Hypothalamus (tissue), 51 donors: ENCODE measurements around the gene ZNF777.
A peak's percentile ranks its signal among the peaks of the same experiment; 100 is the strongest.
"Not testable (repeated sequence)": the region's sequence is repeated elsewhere in the genome, so short reads cannot be mapped to it uniquely, and the experiment has no call there.

Experiments used
- DNase-seq, 51 donors: peaks; one replicate each; lab custom pipeline; 2025; lab: John Stamatoyannopoulos, UW

The ZNF777 gene

GRCh38 chr7:149460493-149461277, at the start of gene ZNF777:
TSS of gene ZNF777 (minus strand) at chr7:149461062. CDS start at chr7:149456022, 5,040 bp downstream.
- DNase-seq, result peak in 47 of 51 donors; percentile 12 to 80 (median 54)

GRCh38 chr7:149510248-149510647, 49.4 kb upstream of the ZNF777 start:
- DNase-seq, result no peak

GRCh38 chr7:149509774-149510173, 48.9 kb upstream of the ZNF777 start:
- DNase-seq, result no peak

- DNase-seq, result no peak
Observed at GRCh38 chr7:149505551-149505950, 44.7 kb upstream of the ZNF777 start.

GRCh38 chr7:149501651-149502050, 40.8 kb upstream of the ZNF777 start:
- no peak for DNase-seq

- DNase-seq, result no peak
Observed at GRCh38 chr7:149500910-149501309, 40.0 kb upstream of the ZNF777 start.

GRCh38 chr7:149500201-149500600, 39.3 kb upstream of the ZNF777 start:
- DNase-seq, result no peak

GRCh38 chr7:149498811-149499210, 37.9 kb upstream of the ZNF777 start:
- no peak for DNase-seq

- DNase-seq, result peak in 42 of 51 donors; percentile 15 to 78 (median 50)
Observed at GRCh38 chr7:149497467-149498261, 36.8 kb upstream of the ZNF777 start, which contains the start of gene ZNF746. TSS of gene ZNF746 (minus strand) at chr7:149497809. CDS start at chr7:149497536, 273 bp downstream.

GRCh38 chr7:149496642-149497391, 36.0 kb upstream of the ZNF777 start:
- DNase-seq, result peak in 24 of 51 donors; percentile 14 to 58 (median 34)

GRCh38 chr7:149495785-149496641, 35.2 kb upstream of the ZNF777 start:
- peak in 33 of 51 donors; percentile 10 to 56 (median 38) for DNase-seq

- DNase-seq, result no peak
Observed at GRCh38 chr7:149494738-149495368, 34.0 kb upstream of the ZNF777 start.

GRCh38 chr7:149493975-149494374, 33.1 kb upstream of the ZNF777 start:
- not testable (repeated sequence) for DNase-seq

GRCh38 chr7:149493366-149493765, 32.5 kb upstream of the ZNF777 start:
- no peak for DNase-seq

- DNase-seq, result no peak
Observed at GRCh38 chr7:149490083-149490760, 29.4 kb upstream of the ZNF777 start.

GRCh38 chr7:149489391-149490024, 28.6 kb upstream of the ZNF777 start:
- no peak for DNase-seq

GRCh38 chr7:149479568-149479967, 18.7 kb upstream of the ZNF777 start:
- DNase-seq, result no peak

- no peak for DNase-seq
Observed at GRCh38 chr7:149478754-149479153, 17.9 kb upstream of the ZNF777 start.
